Melanocyte of skin (primary cell): ENCODE results near the gene ICAM3. TPM values are rescaled to one million over a fixed set of nuclear protein-coding genes. Genes with fewer than 3 reads are reported as not detected.

Experiments used
- small RNA-seq, 2 donors: library from RNA; depleted of rRNA; stranded (forward); fragments of <200 nt; gene quantifications; one replicate each; pipeline ENCODE3, GENCODE V24; 2012
- total RNA-seq, 2 donors: library from RNA; depleted of rRNA; stranded (reverse); fragments of >200 nt; gene quantifications; 2 replicates each; pipeline ENCODE4 v1.2.3, GENCODE V29; 2012

ICAM3 gene, protein sequence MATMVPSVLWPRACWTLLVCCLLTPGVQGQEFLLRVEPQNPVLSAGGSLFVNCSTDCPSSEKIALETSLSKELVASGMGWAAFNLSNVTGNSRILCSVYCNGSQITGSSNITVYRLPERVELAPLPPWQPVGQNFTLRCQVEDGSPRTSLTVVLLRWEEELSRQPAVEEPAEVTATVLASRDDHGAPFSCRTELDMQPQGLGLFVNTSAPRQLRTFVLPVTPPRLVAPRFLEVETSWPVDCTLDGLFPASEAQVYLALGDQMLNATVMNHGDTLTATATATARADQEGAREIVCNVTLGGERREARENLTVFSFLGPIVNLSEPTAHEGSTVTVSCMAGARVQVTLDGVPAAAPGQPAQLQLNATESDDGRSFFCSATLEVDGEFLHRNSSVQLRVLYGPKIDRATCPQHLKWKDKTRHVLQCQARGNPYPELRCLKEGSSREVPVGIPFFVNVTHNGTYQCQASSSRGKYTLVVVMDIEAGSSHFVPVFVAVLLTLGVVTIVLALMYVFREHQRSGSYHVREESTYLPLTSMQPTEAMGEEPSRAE
- 10 to 100 TPM in 1 of 2 donors, 1 to 10 TPM in 1; 5.5 to 10.3 TPM for total RNA-seq

DNA sequence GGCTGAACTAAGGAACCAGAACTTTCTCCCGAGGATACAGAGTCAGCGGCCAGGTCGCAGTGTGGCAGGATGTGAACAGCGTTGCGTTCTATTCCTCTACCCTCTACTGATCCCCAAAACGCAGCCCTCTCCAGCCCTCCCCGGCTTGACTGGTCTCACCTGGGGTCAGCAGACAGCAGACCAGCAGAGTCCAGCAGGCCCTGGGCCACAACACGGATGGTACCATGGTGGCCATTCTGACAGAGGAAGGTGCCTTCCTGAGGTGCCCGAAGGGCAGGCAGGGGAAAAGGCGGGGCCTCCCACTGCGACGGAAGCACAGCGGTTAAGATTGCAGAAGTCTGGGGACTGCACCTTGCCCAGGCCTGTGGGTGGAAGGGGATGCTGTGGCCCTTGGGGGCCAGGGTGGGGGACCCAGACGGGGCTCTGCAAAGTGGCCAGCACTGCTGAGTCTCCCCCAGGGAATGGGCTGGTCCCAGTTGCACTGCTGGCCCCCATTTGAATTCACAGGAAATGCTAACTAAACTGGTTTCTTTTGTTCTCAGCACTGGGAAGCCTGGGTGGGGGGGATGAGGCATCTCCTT is at the start of gene ICAM3:
TSS of gene ICAM3 (minus strand) at position 245 of the 581 bp plus-strand sequence. CDS start at position 235, 10 bp downstream.

DNA sequence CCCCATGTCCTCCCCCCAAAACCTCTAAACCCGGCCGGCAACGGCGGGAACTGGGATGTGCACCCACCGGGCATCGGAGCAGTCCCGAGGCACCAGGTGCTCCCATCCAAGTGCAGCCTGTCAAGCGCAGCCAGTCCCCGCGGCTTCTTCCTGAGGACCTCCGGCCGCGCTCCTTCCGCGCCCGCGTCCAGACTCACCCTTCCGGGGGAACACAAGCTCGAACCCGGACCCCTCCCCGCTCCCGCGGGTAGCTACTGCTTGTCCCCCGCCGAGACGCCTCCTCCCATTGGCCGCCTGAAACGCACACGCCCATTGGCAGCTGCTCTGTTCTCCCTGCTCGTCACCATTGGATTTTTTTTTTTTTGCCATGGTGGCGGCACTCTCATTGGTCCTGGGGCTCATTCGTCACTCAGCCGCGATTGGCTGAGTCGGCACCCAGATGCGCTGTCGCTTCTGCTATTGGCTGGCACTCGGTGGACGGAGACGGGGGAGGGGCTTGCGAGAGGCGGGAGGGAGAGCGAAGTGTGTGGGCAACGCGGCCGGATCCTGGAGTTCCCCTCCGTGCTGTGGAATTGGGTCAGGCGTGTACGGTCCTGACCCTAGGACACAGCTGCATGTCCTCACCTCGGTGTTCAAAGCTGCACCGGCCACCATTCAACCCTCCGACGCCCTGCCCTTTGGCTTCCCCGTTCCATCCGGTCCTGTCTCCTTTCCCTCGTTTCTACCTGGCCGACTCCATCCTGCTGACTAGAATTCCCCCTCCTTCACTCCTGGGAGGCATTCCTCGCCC is 41.1 kb upstream of the ICAM3 start, which contains the start of gene TYK2:
TSS of gene TYK2 (minus strand) at position 260 of the 790 bp plus-strand sequence. CDS start 2,166 bp downstream, outside the sequence.

GRCh38 chr19:10332965-10333757 is 6.3 kb downstream of the ICAM3 start, which contains the start of gene RAVER1:
RAVER1 (minus strand) TSS chr19:10333529; CDS start chr19:10333507, 22 bp downstream.

DNA sequence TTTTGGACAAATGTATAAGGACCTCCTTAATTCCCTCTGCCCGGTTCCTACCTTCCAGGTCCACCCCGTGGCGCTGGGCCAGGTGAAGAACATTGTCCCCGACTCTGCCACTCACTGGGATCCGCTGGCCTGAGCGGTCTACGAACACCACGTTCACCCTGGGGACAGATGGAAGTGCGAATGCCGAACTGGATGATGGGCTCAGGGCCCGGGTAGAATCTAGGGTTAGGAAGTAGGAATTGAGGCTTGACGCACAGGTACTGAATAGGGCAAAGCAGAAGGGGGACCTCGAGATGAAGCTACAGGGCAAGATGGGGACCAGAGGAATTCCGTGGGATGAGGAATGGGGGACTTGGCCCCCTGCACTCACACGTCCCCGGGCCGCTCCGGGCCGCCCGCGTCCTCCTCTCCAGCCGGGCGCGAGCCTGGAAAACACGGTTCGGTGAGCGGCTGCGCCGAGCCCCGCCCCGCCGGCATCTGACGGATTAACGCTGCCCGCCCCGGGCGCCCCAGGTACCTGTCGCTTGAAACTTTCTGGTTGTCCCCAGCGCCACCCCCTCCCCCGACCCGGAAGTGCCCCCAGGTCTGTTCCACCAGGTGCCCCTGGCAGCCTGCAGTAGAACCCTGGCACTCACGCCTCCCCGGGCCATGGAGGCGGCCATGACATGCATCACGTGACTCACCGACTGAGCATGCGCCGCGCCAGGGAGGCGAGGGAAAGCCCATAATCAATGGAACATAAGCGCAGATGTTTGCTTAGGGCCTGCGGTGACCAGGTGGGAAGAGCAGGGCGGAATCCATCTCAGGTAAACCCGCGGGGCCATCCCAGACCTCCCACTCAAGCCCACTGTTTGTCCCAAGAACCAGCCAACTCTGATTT is 23.8 kb downstream of the ICAM3 start, which contains the start of gene FDX2:
TSS of gene FDX2 (minus strand) at position 681 of the 880 bp plus-strand sequence. CDS start at position 662, 19 bp downstream.

GRCh38 chr19:10309423-10309822 is 30.0 kb downstream of the ICAM3 start, which contains the start of gene ZGLP1:
ZGLP1 (minus strand) TSS chr19:10309815.

GRCh38 chr19:10289836-10290356 is 49.5 kb downstream of the ICAM3 start, which contains the start of gene ICAM5:
ICAM5 (plus strand) TSS chr19:10289952; CDS start chr19:10290044, 92 bp downstream.

GRCh38 chr19:10286803-10287737 is 52.4 kb downstream of the ICAM3 start, which contains the start of gene ICAM4:
ICAM4 (plus strand) TSS chr19:10286955; CDS start chr19:10287013, 58 bp downstream.

Small RNAs within 50 kb of the gene (small RNA-seq; reads per million reads assigned to genes)
- gene AC011511.1 (0 reads per million in 2 donors), gene AC011511.4 (0 reads per million in 2 donors)

Other genes with a start within 250 kb of the ICAM3 start
- under 1 TPM in 1 of 2 donors, not detected in 1; 0.34 TPM for gene ANGPTL6, start 236.9 kb downstream of the ICAM3 start, total RNA-seq
- 10 to 100 TPM; 28.6 to 51.6 TPM for gene PPAN, start 233.3 kb downstream of the ICAM3 start, total RNA-seq
- gene P2RY11, start 227.9 kb downstream of the ICAM3 start, total RNA-seq: 1 to 10 TPM; 1.4 to 2.0 TPM
- gene EIF3G, start 219.7 kb downstream of the ICAM3 start, total RNA-seq: 100 to 1,000 TPM; 192 to 322 TPM
- gene DNMT1, start 144.7 kb downstream of the ICAM3 start, total RNA-seq: 10 to 100 TPM; 30.6 to 78.9 TPM
- 10 to 100 TPM in 1 of 2 donors, 1 to 10 TPM in 1; 10.0 to 15.3 TPM for gene S1PR2, start 108.3 kb downstream of the ICAM3 start, total RNA-seq
- gene MRPL4, start 87.4 kb downstream of the ICAM3 start, total RNA-seq: 10 to 100 TPM; 58.5 to 82.6 TPM
- gene ICAM1, start 68.5 kb downstream of the ICAM3 start, total RNA-seq: 10 to 100 TPM; 52.9 to 90.2 TPM
- not detected for gene ICAM4, start 52.7 kb downstream of the ICAM3 start, total RNA-seq
- under 1 TPM; under 0.01 to 0.33 TPM for gene ICAM5, start 49.7 kb downstream of the ICAM3 start, total RNA-seq
- gene ZGLP1, start 29.8 kb downstream of the ICAM3 start, total RNA-seq: under 1 TPM; 0.33 to 0.34 TPM
- 10 to 100 TPM in 1 of 2 donors, 1 to 10 TPM in 1; 10.0 to 13.3 TPM for gene FDX2, start 23.6 kb downstream of the ICAM3 start, total RNA-seq
- gene RAVER1, start 6.1 kb downstream of the ICAM3 start, total RNA-seq: 10 to 100 TPM; 13.1 to 15.3 TPM
- gene TYK2, start 40.9 kb upstream of the ICAM3 start, total RNA-seq: 10 to 100 TPM; 69.5 to 85.6 TPM
- gene CDC37, start 63.9 kb upstream of the ICAM3 start, total RNA-seq: 100 to 1,000 TPM; 143 to 207 TPM
- 1 to 10 TPM; 5.3 to 6.5 TPM for gene PDE4A, start 80.9 kb upstream of the ICAM3 start, total RNA-seq
- gene KEAP1, start 163.7 kb upstream of the ICAM3 start, total RNA-seq: 10 to 100 TPM; 67.3 to 71.6 TPM
- gene S1PR5, start 177.8 kb upstream of the ICAM3 start, total RNA-seq: under 1 TPM in 1 of 2 donors, not detected in 1; under 0.01 TPM
- 10 to 100 TPM; 26.8 to 35.3 TPM for gene ATG4D, start 204.3 kb upstream of the ICAM3 start, total RNA-seq
- 10 to 100 TPM in 1 of 2 donors, 1 to 10 TPM in 1; 5.9 to 10.3 TPM for gene KRI1, start 226.4 kb upstream of the ICAM3 start, total RNA-seq
- 10 to 100 TPM in 1 of 2 donors, 1 to 10 TPM in 1; 10.0 to 12.7 TPM for gene CDKN2D, start 229.4 kb upstream of the ICAM3 start, total RNA-seq
- not detected for gene AP1M2, start 247.7 kb upstream of the ICAM3 start, total RNA-seq